HG02981 (cell line): ENCODE results near the gene MGARP.
A peak's percentile ranks its signal among the peaks of the same experiment; 100 is the strongest.
"Not testable (repeated sequence)": the region's sequence is repeated elsewhere in the genome, so short reads cannot be mapped to it uniquely, and the experiment has no call there.

Experiments used
- ATAC-seq: cut with Tn5 transposase; IDR thresholded peaks from one replicate; pipeline ENCODE4 v1.9.1; 2021; ENCODE audit warnings: mild to moderate bottlenecking, moderate library complexity; ENCODE audit not compliant: unreplicated experiment

Gene MGARP

GRCh38 chr4:139279760-139280620 is at the start of gene MGARP:
TSS of gene MGARP (minus strand) at chr4:139280225. CDS start at chr4:139280158, 67 bp downstream.
- ATAC-seq = peak; percentile 50

GRCh38 chr4:139329665-139330200 is 49.7 kb upstream of the MGARP start:
- no peak for ATAC-seq

DNA sequence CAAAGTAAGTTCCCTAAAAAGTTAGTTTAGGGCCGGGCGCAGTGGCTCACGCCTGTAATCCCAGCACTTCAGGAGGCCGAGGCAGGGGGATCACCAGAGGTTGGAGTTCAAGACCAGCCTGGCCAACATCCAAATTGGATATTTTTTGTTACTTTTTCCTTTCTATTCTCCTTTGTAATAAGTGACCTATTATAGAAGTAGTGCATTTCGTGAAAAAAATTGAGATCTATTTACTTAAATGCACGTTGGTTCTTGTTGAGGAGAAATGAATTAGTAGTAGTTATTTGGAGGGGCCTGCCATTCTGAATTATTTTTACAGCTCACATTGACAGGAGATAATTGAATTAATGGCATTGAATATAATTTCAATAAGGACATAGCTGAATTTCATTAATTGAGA is 44.6 kb upstream of the MGARP start:
- ATAC-seq = no peak

- ATAC-seq = not testable (repeated sequence)
Measured at GRCh38 chr4:139322541-139322940, 42.5 kb upstream of the MGARP start.

DNA sequence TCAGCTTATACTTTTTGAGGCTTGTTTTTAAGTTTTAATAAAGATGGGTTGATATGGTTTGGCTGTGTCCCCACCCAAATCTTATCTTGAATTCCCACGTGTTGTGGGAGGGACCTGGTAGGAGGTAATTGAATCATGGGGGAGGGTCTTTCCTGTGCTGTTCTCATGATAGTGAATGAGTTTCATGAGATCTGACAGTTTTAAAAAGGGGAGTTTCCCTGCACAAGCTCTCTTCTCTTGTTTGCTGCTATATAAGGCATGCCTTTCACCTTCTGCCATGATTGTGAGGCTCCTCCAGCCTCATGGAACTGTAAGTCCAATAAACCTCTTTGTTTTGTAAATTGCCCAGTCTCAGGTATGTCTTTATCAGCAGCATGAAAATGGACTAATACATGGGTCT is 42.0 kb upstream of the MGARP start:
- ATAC-seq = not testable (repeated sequence)

DNA sequence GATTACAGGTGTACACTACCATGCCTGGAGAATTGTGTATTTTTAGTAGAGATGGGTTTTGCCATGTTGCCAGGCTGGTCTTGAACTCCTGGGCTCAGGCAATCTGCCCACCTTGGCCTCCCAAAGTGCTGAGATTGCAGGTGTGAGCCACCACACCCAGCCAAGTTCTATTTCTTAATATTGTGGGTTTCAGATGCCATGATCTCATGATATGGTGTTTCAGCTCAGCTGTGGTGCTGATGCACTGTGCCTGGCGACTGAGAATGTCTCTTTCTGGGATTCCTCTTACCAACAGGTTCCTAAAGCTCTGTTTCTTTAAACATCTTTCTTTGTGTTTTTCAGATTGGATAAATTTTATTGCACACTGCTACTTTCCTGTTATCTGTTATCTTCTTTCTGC is 39.5 kb upstream of the MGARP start:
- ATAC-seq = no peak

DNA sequence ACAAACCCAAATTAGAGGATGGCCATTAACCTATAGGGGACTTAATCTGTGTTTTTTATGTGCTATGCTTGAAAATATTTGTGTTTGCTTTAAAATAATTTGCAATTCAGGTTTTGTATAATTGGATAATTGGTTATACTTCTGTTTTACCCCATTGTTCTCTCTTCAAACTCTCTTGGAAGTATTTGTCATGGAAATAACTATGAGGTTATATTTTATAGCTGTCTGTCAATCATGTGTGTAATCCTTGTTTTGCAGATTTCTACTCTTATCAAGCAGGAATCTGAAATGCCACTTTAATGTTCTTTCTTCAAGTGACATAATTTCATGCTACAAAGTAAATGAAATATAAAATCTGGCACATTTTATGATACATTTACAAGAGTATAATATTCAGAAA is 37.6 kb upstream of the MGARP start:
- no peak for ATAC-seq

GRCh38 chr4:139316733-139317132 is 36.7 kb upstream of the MGARP start:
- no peak for ATAC-seq

- ATAC-seq = peak; percentile 54
Measured at GRCh38 chr4:139315221-139315675, 35.2 kb upstream of the MGARP start.

DNA sequence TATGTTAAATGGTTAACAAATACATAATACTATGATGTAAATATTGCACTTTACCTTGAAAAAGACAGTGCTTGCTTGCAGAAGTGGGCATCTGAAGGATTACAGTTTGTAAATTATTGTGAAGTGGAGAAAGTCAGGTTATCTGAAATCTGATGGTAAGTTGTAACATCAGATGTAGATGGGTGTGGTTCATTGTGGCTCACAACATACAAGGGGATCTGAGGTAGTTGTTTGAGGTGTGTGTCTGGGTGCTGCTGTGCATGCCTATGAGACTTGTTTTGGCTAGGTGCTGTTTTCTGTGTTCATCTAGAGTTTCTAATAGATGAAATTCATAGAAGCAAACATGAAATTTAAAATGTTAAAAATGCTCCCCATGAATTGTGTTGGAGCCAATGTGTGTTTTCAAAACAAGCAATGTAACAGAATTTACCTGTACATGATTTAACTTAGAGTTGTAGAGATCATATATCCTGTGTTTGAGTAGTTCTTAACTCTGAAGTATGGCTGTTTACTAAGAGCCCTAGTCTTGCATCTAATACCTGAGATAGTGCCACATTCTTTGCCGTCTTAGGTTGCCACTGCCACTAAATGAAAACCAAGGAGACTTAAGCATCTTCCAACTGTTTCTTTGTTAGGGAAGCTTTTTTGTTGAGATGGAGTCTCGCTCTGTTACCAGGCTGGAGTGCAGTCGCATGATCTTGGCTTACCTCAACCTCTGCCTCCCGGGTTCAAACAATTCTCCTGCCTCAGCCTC is 34.2 kb upstream of the MGARP start:
- no peak for ATAC-seq

DNA sequence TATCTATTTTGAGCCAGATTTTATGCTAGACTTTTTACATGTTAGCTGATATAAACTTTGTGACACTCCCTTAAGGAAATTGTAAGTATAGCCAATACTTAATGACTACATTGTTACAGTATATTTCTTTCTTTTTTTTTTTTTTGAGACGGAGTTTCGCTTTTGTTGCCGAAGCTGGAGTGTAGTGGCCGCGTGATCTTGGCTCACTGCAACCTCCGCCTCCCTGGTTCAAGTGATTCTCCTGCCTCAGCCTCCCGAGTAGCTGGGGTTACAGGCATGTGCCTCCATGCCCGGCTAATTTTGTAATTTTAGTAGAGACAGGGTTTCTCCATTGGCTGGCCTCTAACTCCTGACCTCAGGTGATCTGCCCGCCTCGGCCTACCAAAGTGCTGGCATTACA is 33.4 kb upstream of the MGARP start:
- ATAC-seq = not testable (repeated sequence)

DNA sequence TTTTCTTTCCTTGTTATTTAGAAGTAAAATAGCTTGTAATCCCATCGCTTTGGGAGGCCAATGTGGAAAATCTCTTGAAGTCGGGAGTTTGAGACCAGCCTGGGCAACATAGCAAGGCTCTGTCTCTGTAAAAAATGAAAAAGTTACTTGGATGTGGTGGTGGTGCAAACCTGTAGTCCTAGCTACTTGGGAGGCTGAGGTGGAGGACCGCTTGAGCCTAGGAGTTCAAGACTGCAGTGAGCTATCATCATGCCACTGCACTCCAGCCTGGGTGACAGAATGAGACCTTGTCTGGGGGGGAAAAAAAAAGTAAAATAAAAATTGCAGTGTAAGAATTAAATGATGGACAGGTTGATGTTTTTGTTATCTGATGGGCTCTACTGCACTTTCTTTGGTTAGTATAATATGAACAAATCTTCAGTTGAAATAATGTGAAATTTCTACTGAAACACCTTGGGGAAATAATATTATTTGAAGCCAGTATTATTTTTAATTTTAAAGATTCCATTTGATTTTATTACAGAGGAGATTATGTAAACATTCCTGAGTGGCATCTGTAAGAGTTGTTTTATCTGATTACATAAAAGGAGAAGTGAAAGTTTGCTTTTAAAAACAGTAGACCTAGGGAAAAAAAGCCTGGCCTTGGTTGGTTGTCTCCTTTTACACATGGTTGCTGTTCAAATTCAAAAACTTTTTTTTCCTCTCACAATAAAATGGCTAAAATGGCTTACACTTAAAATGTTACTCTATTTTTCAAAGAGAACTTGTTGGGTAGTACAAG is 32.7 kb upstream of the MGARP start:
- no peak for ATAC-seq

GRCh38 chr4:139311909-139312308 is 31.9 kb upstream of the MGARP start:
- ATAC-seq = no peak

DNA sequence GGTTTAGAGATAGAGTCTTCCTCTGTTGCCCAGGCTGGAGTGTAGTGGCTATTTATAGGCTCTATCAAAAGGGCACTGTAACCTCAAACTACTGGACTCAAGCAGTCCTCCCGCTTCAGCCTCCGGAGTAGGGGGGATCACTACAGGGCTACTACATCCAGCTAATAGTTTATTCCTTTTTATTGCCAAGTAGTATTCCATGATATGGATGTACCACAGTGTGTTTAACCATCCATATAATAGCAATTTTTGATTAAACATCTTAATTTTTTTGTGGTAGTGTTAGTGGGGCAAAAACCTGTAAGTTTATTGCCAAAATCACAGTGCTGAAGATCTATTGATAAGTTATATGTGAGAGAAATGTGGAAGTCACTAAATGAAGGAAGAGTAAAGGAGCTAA is 24.9 kb upstream of the MGARP start:
- ATAC-seq = no peak

DNA sequence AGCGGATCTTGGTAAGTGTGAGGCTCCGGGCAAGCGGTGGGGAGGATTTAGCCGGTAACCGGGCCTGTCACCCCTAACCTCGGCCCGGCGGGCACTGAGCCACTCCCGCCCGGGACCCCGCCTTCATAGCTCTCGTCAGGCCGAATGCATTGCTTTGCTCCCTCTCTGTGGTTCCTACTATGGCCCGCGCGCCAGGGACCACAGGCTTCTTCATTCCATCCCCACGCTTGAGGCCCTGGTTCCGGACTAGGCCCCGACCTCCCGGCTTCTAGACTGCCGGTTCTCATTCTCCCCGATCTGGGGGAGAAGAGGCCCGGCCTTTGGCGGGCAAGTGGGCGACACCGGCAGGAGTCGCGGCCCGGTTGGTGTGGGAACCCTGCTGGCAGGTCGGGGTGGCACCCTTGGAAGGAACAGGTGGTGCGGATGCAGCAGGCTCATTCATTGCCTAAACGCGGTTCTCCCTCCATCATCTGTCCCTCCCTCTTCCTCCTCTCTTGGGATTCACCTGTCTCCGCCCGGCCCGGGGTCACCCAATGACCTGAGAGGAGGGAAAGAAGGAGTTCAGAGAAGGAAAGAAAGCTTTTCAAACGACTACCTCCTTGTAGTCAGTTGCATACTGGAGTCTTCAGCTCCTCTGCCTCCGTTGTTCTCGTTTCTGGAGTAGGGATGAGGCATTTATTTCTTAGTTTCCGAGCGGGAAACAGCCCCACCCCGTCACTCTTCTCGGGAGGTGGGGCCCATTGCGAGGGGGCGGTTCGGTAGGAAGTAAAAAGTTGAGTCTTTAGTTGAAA is 22.0 kb upstream of the MGARP start, which contains the start of gene NDUFC1:
Gene NDUFC1, minus strand, starts transcription at position 657 of the 791 bp plus-strand sequence. CDS start 6,679 bp downstream, outside the sequence.
- peak; percentile 40 for ATAC-seq

DNA sequence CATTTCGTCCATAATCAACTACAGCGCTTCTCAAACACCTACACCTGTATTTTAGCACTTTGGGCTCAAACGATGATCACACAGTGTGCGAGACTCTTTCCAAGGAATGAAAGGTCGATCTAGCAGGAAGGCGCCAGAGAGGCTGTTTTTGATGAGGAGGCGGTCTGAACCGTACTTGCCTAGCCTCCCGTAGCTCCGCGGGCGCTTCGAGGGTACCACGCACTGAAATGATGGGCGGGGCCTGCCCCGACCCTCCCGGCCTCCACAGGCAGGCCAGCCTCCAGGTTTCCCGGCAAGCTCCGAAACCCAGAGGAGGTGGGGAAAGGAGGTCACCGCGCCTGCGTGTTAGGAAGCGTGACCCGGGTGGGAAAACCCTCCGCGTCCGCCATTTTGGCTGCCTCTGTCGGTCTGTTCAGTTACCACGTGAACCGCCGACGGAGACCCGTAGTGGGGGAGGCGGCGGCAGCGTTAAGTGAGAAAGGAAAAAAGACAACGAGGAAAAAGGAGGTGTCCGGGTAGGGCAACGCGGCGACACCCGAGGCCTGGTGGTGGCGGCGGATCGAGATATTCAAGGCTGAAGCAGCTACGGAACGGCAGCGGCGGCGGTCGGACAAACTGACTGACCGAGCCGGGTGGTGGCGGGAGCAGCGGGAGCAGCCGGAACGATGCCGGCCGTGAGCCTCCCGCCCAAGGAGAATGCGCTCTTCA is 21.2 kb upstream of the MGARP start, which contains the start of gene NAA15:
Gene NAA15, plus strand, starts transcription at position 393 of the 708 bp plus-strand sequence. Its CDS starts 273 bp downstream, at position 666.
- peak; percentile 76 for ATAC-seq

- peak; percentile 8 for ATAC-seq
Measured at GRCh38 chr4:139300431-139301112, 20.5 kb upstream of the MGARP start.

- ATAC-seq = no peak
Measured at GRCh38 chr4:139299536-139299935, 19.5 kb upstream of the MGARP start.

DNA sequence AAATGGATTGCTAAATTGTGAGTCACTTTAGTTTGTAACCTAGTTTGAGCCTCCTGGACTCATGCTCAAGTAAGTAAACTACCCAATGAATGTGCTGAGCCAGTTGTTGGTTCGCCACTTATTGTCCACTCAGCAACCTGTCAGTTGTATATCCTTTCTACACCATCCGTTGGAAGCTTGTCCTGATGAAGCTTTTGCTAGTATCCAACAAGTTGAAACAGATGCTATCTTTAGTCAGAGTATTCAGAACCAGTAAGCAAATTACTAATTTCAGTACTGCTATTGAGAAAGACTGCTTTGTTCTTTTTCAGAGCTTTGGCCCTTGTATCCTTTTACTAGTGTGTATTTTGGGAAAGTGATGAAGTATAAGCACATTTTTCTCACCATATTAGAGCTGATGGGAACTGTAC is 17.0 kb upstream of the MGARP start:
- ATAC-seq = no peak
